HG03108 (cell line): ENCODE data around the gene EHBP1L1.

ENCODE experiments used
- ATAC-seq: cut with Tn5 transposase; IDR thresholded peaks from one replicate; pipeline ENCODE4 v1.9.1; 2021; ENCODE audit warnings: moderate library complexity; ENCODE audit not compliant: unreplicated experiment

EHBP1L1 gene

GRCh38 chr11:65576867-65577755 lies 1.3 kb downstream of the EHBP1L1 start:
- no peak for ATAC-seq

GRCh38 chr11:65577756-65578109 lies 1.9 kb downstream of the EHBP1L1 start:
- no peak for ATAC-seq

DNA sequence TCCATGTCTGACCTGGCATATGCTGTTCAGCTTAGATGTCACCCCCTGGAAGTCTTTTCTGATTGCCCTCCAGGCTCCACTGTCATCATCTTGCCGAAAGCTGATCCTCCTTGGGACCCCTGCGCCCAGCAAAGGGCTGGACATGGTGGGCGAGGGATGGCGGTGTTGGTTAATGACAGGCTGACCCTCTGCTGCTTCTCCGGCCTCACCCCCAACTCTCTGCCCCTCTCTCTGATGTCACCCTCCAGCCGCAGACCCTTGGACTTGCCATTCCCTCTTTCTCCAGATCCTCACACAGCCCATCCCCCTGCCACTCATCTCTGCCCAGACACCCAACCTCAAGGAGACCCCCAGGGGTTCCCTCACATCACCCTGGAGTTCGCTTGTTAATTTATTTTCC lies 2.3 kb downstream of the EHBP1L1 start:
- ATAC-seq, result no peak

- ATAC-seq, result no peak
Observed at GRCh38 chr11:65578667-65579066, 2.8 kb downstream of the EHBP1L1 start.

DNA sequence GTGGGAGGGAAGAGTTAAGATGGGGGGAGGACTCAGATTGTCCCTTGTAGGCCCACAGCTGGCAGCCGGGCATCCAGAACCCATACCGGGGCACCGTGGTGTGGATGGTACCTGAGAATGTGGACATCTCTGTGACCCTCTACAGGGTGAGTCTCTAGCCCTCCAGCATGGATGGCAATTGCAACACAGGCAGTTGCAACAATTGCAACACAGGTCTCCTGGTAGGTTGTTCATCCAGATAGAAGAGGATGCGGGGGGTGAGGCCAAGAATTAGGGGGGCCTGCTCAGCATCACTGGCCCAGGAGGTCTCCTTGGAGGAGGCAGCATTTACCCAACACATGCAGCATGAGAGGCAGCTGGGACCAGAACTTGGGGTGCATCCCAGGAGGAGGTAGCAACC lies 3.4 kb downstream of the EHBP1L1 start:
- ATAC-seq, result no peak

DNA sequence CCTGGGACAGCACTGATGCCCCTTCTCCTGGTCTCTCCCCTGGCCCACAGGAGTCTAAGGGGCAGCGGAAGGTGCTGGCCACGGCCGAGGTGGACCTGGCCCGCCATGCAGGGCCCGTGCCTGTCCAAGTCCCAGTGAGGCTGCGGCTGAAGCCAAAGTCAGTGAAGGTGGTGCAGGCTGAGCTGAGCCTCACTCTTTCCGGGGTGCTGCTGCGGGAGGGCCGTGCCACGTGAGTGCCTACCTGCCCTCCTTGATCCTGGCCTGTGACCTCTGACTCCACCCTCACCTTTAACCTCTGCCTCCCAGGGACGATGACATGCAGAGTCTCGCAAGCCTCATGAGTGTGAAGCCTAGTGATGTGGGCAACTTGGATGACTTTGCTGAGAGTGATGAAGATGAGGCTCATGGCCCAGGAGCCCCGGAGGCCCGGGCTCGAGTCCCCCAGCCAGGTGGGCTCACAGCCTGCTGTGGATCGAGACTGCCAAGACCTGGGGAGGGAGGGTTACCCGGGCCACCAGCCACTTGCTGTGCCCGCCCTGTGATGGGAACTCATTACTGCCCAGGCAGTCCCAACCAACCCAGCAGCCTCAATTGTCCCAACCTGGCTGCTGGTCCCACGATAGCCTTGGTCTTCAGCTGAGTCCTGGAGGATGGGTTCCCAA lies 4.3 kb downstream of the EHBP1L1 start:
- no peak for ATAC-seq

- no peak for ATAC-seq
Observed at GRCh38 chr11:65580756-65581155, 4.9 kb downstream of the EHBP1L1 start.

DNA sequence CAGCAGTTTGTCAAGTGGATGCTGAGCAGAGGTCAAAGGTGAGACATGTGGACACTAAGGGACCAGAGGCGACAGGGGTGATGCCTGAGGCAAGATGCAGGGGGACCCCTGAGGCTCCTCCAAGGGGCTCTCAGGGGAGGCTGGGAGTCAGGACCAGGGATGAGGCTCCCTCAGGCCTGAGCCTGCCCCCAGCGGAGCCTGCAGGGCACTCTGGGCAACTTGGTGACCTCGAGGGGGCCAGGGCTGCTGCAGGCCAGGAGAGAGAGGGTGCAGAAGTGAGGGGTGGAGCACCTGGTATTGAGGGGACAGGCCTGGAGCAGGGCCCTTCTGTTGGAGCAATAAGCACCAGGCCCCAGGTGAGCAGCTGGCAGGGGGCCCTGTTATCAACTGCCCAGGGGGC lies 6.1 kb downstream of the EHBP1L1 start:
- no peak for ATAC-seq

- no peak for ATAC-seq
Observed at GRCh38 chr11:65583589-65583988, 7.7 kb downstream of the EHBP1L1 start.

GRCh38 chr11:65584106-65584505 lies 8.3 kb downstream of the EHBP1L1 start:
- no peak for ATAC-seq

- ATAC-seq, result no peak
Observed at GRCh38 chr11:65584723-65585171, 8.9 kb downstream of the EHBP1L1 start.

DNA sequence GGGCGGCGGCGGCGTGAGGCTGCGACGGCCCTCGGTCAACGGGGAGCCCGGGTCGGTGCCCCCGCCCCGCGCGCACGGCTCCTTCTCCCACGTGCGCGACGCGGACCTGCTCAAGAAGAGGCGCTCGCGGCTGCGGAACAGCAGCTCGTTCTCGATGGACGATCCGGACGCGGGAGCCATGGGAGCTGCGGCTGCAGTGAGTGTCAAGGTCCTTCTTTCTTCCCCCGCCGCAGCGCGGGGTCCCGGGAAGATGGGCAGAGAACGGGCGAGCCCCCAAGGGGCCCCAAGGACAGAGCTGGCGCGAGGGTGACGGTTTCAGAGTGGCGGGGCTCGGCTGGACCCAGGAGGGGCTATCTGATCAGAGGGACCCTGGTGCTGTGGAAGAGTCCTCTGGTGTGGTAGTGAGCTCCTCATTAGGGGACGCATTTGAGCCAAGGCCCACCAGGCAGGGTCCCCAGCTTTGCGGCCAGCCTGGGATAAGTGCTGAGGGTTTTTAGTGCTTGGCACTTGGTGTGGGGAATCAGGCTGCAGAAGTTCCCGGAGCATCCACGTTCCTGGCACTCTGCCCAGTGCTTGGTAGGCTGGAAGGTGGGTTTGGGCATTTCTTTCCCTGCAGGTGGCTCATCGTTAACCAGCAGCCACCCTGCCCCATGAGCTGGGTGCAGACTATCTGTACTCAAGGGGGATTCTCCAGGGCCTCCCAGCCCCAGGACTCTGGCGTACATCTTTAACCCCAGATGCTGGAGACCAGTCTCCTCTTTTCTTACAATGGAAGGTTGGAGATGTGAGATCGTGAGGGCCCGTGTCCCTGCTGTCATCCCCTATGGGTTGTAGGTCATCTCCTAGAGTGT lies 9.8 kb downstream of the EHBP1L1 start:
- ATAC-seq, result no peak

- ATAC-seq, result no peak
Observed at GRCh38 chr11:65586247-65586630, 10.4 kb downstream of the EHBP1L1 start.

GRCh38 chr11:65586676-65587075 lies 10.8 kb downstream of the EHBP1L1 start:
- no peak for ATAC-seq

GRCh38 chr11:65588199-65589054 lies 12.6 kb downstream of the EHBP1L1 start:
- ATAC-seq, result peak; percentile 79

GRCh38 chr11:65589444-65590239 lies 13.8 kb downstream of the EHBP1L1 start:
- ATAC-seq, result no peak

- no peak for ATAC-seq
Observed at GRCh38 chr11:65590240-65590738, 14.4 kb downstream of the EHBP1L1 start.

GRCh38 chr11:65591939-65592857 lies 16.3 kb downstream of the EHBP1L1 start:
- no peak for ATAC-seq
